Astrocyte of the cerebellum (primary cell): ENCODE data around the gene STOX2.

ENCODE experiments used
- DNase-seq: peaks from one replicate; pipeline ENCODE4 v3.0.0-alpha.2; 2011; ENCODE audit warnings: low read depth
- H3K4me3 ChIP-seq: 2 replicates; pipeline ENCODE4 v1.5.1; 2011; ENCODE audit warnings: mild to moderate bottlenecking, low read depth, low read length, moderate library complexity
- in situ Hi-C: cut with HindIII; loops from 2 replicates; pipeline ENCODE4 v1.10.0; 2017; ENCODE audit warnings: low sequenced_read_pairs
- TF ChIP-seq, protein P1 (sequence below): IDR thresholded peaks from 2 replicates; pipeline ENCODE4 v1.5.1; 2012; ENCODE audit warnings: low read length, low read depth, moderate library complexity, mild to moderate bottlenecking; ENCODE audit errors: missing control alignments

Gene STOX2

DNA sequence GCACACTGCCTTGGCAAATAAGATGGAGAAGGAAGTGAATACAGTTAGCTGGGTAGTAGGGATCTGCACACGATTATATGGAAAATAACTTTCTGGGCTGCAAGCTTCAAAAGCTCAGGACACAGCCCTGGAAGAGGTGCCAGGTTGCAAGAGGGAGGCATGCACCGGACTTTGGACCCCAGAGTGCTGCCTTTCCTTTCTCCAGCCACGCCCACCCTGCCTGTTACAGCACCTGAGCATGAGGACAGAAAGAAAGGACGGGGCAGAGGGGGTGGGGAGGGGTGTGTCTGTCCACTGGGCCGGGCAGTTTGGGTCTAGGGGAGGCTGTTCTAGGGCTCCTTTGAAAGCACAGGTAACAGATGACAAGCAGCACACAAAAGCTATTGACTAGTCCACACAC is 159.8 kb downstream of the STOX2 start:
- H3K4me3 ChIP-seq = no peak overlapping the region
- DNase-seq = no peak
- TF ChIP-seq, protein P1, sequence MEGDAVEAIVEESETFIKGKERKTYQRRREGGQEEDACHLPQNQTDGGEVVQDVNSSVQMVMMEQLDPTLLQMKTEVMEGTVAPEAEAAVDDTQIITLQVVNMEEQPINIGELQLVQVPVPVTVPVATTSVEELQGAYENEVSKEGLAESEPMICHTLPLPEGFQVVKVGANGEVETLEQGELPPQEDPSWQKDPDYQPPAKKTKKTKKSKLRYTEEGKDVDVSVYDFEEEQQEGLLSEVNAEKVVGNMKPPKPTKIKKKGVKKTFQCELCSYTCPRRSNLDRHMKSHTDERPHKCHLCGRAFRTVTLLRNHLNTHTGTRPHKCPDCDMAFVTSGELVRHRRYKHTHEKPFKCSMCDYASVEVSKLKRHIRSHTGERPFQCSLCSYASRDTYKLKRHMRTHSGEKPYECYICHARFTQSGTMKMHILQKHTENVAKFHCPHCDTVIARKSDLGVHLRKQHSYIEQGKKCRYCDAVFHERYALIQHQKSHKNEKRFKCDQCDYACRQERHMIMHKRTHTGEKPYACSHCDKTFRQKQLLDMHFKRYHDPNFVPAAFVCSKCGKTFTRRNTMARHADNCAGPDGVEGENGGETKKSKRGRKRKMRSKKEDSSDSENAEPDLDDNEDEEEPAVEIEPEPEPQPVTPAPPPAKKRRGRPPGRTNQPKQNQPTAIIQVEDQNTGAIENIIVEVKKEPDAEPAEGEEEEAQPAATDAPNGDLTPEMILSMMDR = no peak
- in situ Hi-C loops = no loop called here

DNA sequence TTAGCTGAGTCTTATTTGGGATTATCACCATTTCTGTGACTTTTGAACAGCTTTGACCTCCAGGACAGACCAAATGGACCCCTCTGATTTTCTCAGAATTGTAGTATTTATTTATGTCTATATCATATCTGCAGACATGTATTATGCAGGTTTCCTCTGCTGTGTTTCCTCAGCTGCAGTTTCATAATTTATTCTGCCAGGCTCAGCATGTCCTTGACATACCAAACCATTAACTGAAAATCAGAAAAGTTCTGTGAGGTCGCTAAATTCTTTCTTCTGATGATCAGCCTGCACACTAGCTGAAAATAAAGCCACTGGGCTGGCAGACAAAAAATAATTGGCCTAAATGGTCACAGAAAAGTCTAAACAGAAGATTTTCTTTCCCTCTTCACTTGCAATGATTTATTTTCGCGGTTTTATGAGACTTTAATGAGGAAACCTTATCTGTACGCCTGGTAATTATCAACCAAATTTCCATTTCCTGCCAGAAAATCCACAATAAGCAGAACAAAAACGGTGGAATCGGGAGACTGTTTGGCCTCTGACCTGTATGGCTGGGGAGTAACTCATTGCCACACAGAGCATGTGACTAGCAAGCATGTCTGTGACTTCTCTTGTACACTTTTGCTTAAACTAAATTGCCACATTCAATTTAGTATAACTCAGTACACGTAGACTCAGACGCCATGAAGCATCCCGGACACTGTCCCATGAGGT is 161.6 kb downstream of the STOX2 start:
- TF ChIP-seq, protein P1 = no peak
- H3K4me3 ChIP-seq = no peak overlapping the region
- no peak for DNase-seq
- in situ Hi-C loops = no loop called here

DNA sequence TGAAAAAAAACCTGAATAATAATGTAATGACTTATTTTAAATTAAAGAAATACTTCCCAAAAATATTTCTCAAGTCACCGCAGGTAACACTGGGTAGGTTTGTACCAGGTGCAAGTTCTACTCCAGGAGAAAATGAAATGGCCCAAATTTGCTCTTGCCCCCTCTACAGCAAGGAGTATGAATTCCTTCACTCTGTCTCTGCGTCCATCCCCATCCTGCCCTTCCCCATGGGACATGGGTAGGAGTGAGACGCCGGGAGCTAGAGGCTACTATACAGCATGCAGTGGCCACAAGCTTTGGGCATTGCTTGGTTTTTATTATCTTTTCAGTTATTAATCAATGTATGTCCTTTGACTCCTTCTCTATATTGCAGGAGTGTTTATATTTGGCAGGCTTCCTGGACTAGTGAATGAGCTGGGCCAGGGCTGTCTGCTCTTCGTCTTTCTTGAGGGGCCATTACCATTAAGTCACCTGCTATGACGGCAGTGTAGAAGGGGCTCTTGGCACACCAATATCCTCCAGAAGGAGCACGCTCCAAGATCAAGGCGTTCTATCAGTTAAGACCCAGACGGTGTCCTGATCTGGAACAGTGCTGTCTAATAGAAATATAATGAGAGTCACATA is 162.9 kb downstream of the STOX2 start:
- TF ChIP-seq, protein P1 = no peak
- DNase-seq = no peak
- in situ Hi-C loops = no loop called here

More for the DNA sequence above, 162.9 kb downstream of the STOX2 start:
- H3K4me3 ChIP-seq = no peak overlapping the region
